Peyer's patch (tissue), 4 donors: ENCODE measurements around the gene SCAF1. TPM values are rescaled to one million over a fixed set of nuclear protein-coding genes. Genes with fewer than 3 reads are reported as not detected.
"Not testable (repeated sequence)": the region's sequence is repeated elsewhere in the genome, so short reads cannot be mapped to it uniquely, and the experiment has no call there.

Experiments
- DNase-seq, 3 donors: peaks; one replicate each; pipeline ENCODE4 v3.0.0-alpha.2; 2017 to 2019
- H3K27ac ChIP-seq, 4 donors: fragments of 200-600 bp; sonication (generic); one replicate each; pipeline ENCODE4 v1.5.1; 2016 to 2019
- H3K27me3 ChIP-seq, 2 donors: fragments of 200-600 bp; sonication (generic); one replicate each; pipeline ENCODE4 v1.5.1; 2019
- H3K36me3 ChIP-seq, 3 donors: fragments of 200-600 bp; sonication (generic); one replicate each; pipeline ENCODE4 v1.5.1; 2016 to 2019
- H3K4me1 ChIP-seq, 4 donors: fragments of 200-600 bp; sonication (generic); one replicate each; pipeline ENCODE4 v1.5.1; 2016 to 2019
- H3K4me3 ChIP-seq, 4 donors: fragments of 200-600 bp; sonication (generic); 1 replicate in 3 of 4; 2 replicates in 1 of 4; pipeline ENCODE4 v1.5.1; 2016 to 2019; ENCODE audit warnings: mild to moderate bottlenecking in 1 of 4
- H3K9me3 ChIP-seq, 4 donors: fragments of 200-600 bp; sonication (generic); one replicate each; pipeline ENCODE4 v1.5.1; 2016 to 2019; ENCODE audit warnings: mild to moderate bottlenecking in 1 of 4
- POLR2A ChIP-seq, 2 donors: fragments of 450-650 bp; IDR thresholded peaks; one replicate each; pipeline ENCODE4 v1.5.1; 2017; ENCODE audit warnings: antibody characterized with exemption in 2 of 2, mild to moderate bottlenecking in 2 of 2, moderate library complexity in 2 of 2
- total RNA-seq, 4 donors: library from RNA; depleted of rRNA; stranded (reverse); fragments of >200 nt; gene quantifications; one replicate each; pipeline ENCODE4 v1.1.0, GENCODE V29; 2016
- TF ChIP-seq, protein P1 (sequence below), 6 experiments: fragments of 450-650 bp in 4 of 6; fragments of 200-600 bp in 2 of 6; sonication (generic) in 1 of 6; IDR thresholded peaks; one replicate each; pipeline ENCODE4 v1.5.1; 2017 to 2019; ENCODE audit warnings: antibody characterized with exemption in 6 of 6, mild to moderate bottlenecking in 3 of 6, moderate library complexity in 1 of 6

Gene SCAF1
- total RNA-seq, 4 donors from 2014 or later = 25.2 to 49.8 (median 44.0) TPM

DNA sequence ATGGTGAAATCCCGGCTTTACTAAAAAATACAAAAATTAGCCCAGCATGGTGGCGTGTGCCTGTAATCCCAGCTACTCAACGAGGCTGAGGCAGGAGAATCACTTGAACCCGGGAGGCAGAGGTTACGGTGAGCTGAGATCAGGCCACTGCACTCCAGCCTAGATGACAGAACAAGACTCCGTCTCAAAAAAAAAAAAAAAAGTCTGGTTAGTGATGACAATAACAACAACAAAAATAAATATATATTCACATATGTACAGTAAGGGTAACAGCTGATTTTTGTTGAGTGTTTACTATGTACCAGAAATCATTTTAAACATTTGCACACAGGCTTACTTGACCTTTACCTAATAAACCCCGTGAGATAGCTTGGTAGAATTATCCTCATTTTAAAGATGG, 25.1 kb upstream of the SCAF1 start:
- Histone ChIP-seq H3K4me1 (no peaks in the 10 kb centered on the region), H3K4me3 (no peak overlapping the region), H3K27ac (no peak overlapping the region), H3K36me3 (peaks cover 0 to 76% (median 0%) of the 10 kb centered on the region in 3 donors), H3K27me3 (no peaks in the 10 kb centered on the region), H3K9me3 (no peaks in the 10 kb centered on the region)
- DNase-seq = no peak
- no peak for TF ChIP-seq POLR2A (IDR thresholded peaks at IDR 0.05)
- TF ChIP-seq, protein P1, sequence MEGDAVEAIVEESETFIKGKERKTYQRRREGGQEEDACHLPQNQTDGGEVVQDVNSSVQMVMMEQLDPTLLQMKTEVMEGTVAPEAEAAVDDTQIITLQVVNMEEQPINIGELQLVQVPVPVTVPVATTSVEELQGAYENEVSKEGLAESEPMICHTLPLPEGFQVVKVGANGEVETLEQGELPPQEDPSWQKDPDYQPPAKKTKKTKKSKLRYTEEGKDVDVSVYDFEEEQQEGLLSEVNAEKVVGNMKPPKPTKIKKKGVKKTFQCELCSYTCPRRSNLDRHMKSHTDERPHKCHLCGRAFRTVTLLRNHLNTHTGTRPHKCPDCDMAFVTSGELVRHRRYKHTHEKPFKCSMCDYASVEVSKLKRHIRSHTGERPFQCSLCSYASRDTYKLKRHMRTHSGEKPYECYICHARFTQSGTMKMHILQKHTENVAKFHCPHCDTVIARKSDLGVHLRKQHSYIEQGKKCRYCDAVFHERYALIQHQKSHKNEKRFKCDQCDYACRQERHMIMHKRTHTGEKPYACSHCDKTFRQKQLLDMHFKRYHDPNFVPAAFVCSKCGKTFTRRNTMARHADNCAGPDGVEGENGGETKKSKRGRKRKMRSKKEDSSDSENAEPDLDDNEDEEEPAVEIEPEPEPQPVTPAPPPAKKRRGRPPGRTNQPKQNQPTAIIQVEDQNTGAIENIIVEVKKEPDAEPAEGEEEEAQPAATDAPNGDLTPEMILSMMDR (IDR thresholded peaks at IDR 0.05) = no peak

DNA sequence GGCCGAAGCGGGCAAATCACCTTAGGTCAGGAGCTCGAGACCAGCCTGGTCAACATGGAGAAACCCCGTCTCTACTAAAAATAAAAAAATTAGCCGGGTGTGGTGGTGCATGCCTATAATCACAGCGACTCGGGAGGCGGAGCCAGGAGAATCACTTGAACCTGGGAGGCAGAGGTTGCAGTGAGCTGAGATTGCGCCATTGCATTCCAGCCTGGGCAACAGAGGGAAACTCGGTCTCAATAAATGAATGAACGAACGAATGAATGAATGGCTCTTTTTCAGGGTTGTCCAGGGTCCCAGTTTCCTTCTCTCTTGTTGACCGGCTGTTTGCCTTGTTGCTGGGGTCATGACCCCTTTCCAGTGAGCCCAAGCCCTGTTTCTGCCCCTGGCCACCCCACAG, 24.1 kb upstream of the SCAF1 start:
- H3K36me3 ChIP-seq = peaks cover 0 to 80% (median 0%) of the 10 kb centered on the region in 3 donors
- DNase-seq, H3K4me3 ChIP-seq, H3K9me3 ChIP-seq, H3K27ac ChIP-seq, H3K27me3 ChIP-seq, H3K4me1 ChIP-seq: not testable (repeated sequence)

DNA sequence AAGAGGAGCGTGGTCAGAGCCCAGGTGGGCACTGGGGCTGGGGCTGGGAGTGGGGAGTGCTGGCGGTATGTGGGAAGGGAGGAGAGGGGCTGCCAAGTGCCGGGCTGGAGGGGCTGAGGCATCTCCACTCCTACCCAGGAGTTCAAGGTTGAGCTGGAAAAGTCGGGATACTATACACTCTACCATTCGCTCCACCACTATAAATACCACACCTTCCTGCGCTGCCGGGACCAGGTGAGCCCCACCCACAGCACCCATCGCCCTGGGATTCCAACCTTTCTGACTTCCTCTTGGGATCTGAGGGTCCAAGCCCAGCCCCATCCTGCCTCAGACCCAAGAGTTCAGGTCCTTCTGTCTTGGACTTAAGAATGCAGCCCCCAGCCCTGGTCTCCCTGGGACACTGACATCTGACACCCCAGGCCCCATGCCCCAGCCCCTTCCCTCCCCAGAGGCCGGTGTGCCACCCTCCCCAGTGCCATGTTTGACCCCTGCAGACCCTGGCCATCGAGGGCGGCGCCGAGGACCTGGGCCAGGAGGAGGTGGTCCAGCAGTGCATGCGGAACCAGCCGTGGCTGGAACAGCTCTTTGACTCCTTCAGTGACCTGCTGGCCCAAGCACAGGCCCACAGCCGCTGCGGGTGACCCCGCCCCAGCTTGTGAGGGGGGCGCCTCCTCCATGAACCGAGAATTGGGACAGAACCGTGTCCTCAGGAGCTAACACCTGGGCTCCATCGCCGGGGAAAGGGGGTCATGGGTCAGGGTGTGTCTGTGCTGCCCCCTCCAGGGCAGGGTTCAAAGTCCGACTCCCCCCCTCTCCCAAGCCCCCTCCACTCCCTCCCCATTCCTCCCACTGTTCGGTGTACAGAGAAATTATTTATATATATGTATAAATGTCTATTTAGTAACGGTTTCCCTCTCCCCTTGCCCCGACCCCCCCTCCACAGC, 16.8 kb upstream of the SCAF1 start:
- DNase-seq = no peak
- TF ChIP-seq POLR2A (IDR thresholded peaks at IDR 0.05) = no peak
- TF ChIP-seq, protein P1 (IDR thresholded peaks at IDR 0.05) = no peak
- Histone ChIP-seq H3K27ac (no peak overlapping the region), H3K27me3 (no peaks in the 10 kb centered on the region), H3K36me3 (peaks cover 0 to 43% (median 0%) of the 10 kb centered on the region in 3 donors), H3K9me3 (no peaks in the 10 kb centered on the region), H3K4me3 (no peak overlapping the region), H3K4me1 (no peaks in the 10 kb centered on the region)

DNA sequence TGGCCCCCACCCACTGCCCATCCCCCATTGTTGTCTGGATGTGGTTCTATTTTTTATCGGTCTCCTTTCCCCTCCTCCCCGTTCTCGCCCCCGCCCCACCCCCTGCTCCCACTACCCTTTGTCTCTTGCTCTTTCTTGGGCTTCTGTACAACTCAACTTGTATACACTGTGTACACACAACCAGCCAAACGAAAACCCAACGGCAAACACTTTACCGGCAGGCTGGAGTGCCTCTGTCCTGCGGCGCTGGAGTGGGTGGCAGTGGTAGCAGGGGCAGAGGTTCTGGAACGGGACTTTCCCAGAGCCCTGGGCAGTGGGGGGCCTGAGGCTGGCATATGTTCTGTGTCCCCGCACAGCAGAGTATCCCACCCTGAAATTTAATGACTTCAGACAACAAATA, 15.8 kb upstream of the SCAF1 start:
- Histone ChIP-seq H3K4me1 (peaks cover 0 to 6% (median 0%) of the 10 kb centered on the region in 4 donors), H3K27ac (no peak overlapping the region), H3K9me3 (no peaks in the 10 kb centered on the region), H3K4me3 (no peak overlapping the region), H3K27me3 (no peaks in the 10 kb centered on the region), H3K36me3 (peaks cover 0 to 33% (median 0%) of the 10 kb centered on the region in 3 donors)
- no peak for TF ChIP-seq POLR2A (IDR thresholded peaks at IDR 0.05)
- TF ChIP-seq, protein P1 (IDR thresholded peaks at IDR 0.05) = no peak
- no peak for DNase-seq

DNA sequence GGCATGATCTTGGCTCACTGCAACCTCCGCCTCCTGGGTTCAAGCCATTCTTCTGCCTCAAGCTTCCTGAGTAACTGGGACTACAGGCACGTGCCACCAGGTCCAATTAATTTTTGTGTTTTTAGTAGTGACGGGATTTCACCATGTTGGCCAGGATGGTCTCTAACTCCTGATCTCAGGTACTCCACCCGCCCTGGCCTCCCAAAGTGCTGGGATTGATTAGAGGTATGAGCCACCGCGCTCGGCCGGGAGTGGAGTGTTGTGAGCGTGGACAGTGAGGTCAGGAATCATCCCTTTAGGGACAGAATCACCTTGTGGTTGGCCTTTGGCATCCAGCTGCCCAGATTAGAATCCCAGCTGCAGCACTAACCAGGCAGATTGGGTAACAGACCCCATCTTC, 12.3 kb upstream of the SCAF1 start:
- no peaks in the 10 kb centered on the region for H3K9me3 ChIP-seq
- H3K4me1 ChIP-seq = peaks cover 0 to 6% (median 0%) of the 10 kb centered on the region in 4 donors
- no peak overlapping the region for H3K27ac ChIP-seq

More for the DNA sequence above, 12.3 kb upstream of the SCAF1 start:
- Histone ChIP-seq H3K4me3 (no peak overlapping the region), H3K36me3 (peaks cover 0 to 19% (median 0%) of the 10 kb centered on the region in 3 donors), H3K27me3 (no peaks in the 10 kb centered on the region)
- no peak for TF ChIP-seq POLR2A (IDR thresholded peaks at IDR 0.05)
- TF ChIP-seq, protein P1 (IDR thresholded peaks at IDR 0.05) = no peak
- DNase-seq = no peak
